GM12878 (cell line): ENCODE data around the gene CCDC91. TPM values are rescaled to one million over a fixed set of nuclear protein-coding genes. Genes with fewer than 3 reads are reported as not detected.

Experiments used
- BRCA1 ChIP-seq: IDR thresholded peaks from 2 replicates; pipeline ENCODE4 v1.6.1; 2011; ENCODE audit warnings: low read depth, low read length, improper control_type of control experiment
- CEBPZ ChIP-seq: fragments of 150-350 bp; IDR thresholded peaks from 2 replicates; pipeline ENCODE4 v1.6.1; 2016; ENCODE audit warnings: low read depth, low read length
- ZBTB40 ChIP-seq: fragments of 450-650 bp; IDR thresholded peaks from 2 replicates; pipeline ENCODE4 v1.6.1; 2016; ENCODE audit warnings: mild to moderate bottlenecking, moderate library complexity, borderline replicate concordance
- polyA plus RNA-seq, 11 experiments: library from polyadenylated mRNA; depleted of rRNA in 4 of 11; unstranded in 6 of 11; stranded (reverse) in 5 of 11; fragments of >200 nt; fragmentation: Nextera tagmentation in 4 of 11; fragmentation: Illumina TruSeq in 1 of 11; extraction: Ambion mirVana in 4 of 11; extraction: Trizol in 1 of 11; gene quantifications; 1 replicate in 1 of 11; 2 replicates in 10 of 11; pipeline versions ENCODE4 v1.2.1 to v1.2.3, GENCODE V29; 2011 to 2016; ENCODE audit warnings: inconsistent platforms in 2 of 11, missing spikeins in 2 of 11, low read depth in 1 of 11
- total RNA-seq, 4 experiments: library from RNA; depleted of rRNA in 3 of 4; stranded (reverse); fragments of >200 nt in 3 of 4; fragmentation: Illumina TruSeq in 1 of 4; extraction: Trizol in 1 of 4; gene quantifications; 2 replicates each; pipeline versions ENCODE4 v1.2.1 to v1.2.3, GENCODE V29; 2013 to 2021
- TF ChIP-seq, protein P1 (sequence below): fragments of 450-650 bp; IDR thresholded peaks from 2 replicates; pipeline ENCODE4 v1.6.1; 2016; ENCODE audit warnings: mild to moderate bottlenecking

CCDC91 gene
- total and polyA plus RNA-seq, 10 of the 15 experiments (the other 5 are each of a cell fraction or from before 2014, with no cell fraction given): 6.1 to 24.9 (median 16.5) TPM

DNA sequence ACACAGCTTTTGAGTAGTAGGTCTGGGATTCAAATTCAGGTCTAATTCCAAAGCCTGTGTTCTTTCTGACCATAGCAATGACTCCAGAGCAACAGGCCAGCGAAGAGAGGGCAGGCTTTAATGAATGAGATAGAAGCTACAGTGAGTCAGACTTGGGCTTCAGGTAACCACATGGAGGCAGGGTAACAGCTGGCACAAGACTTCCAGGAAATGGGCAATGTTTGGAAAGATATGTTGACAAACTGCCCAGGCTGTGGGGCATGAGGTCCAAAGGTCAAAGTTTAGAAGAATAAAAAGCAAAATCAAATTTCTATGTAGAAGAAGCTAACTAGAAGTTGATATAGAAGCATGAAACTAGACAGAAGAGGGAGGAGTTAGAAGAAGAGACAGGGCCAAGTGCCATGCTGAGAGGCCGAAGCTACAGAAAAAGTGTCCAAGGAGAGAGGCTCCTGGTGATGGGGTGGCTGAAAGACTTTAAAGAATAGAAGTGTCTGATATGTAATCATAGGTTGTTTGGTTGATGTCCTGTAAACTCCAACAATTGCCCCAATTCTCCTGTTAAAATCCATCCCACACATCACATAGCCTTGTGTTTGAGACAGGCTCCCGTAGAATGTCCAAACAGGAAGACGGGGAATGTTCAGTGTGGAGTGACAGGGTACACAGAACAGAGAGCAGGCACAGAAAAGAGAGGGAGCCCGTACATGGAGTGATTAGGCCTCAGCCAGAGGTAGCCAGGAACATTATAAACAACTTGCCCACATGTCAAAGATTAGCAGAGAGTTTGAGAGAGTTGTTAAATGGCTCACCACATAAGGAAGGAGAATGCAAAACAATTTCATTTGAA, 384.7 kb downstream of the CCDC91 start (continued):
- no peak for TF ChIP-seq CEBPZ
- TF ChIP-seq BRCA1: no peak
- TF ChIP-seq ZBTB40: no peak
- TF ChIP-seq, protein P1, sequence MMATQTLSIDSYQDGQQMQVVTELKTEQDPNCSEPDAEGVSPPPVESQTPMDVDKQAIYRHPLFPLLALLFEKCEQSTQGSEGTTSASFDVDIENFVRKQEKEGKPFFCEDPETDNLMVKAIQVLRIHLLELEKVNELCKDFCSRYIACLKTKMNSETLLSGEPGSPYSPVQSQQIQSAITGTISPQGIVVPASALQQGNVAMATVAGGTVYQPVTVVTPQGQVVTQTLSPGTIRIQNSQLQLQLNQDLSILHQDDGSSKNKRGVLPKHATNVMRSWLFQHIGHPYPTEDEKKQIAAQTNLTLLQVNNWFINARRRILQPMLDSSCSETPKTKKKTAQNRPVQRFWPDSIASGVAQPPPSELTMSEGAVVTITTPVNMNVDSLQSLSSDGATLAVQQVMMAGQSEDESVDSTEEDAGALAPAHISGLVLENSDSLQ: no peak
